ENCODE results near the gene CPLX1.

CPLX1 gene

GRCh38 chr4:832108-832507 is 6.2 kb upstream of the CPLX1 start:
- no peak for DNase-seq

- no peak for DNase-seq
Observed at GRCh38 chr4:831483-831805, 5.5 kb upstream of the CPLX1 start.

DNA sequence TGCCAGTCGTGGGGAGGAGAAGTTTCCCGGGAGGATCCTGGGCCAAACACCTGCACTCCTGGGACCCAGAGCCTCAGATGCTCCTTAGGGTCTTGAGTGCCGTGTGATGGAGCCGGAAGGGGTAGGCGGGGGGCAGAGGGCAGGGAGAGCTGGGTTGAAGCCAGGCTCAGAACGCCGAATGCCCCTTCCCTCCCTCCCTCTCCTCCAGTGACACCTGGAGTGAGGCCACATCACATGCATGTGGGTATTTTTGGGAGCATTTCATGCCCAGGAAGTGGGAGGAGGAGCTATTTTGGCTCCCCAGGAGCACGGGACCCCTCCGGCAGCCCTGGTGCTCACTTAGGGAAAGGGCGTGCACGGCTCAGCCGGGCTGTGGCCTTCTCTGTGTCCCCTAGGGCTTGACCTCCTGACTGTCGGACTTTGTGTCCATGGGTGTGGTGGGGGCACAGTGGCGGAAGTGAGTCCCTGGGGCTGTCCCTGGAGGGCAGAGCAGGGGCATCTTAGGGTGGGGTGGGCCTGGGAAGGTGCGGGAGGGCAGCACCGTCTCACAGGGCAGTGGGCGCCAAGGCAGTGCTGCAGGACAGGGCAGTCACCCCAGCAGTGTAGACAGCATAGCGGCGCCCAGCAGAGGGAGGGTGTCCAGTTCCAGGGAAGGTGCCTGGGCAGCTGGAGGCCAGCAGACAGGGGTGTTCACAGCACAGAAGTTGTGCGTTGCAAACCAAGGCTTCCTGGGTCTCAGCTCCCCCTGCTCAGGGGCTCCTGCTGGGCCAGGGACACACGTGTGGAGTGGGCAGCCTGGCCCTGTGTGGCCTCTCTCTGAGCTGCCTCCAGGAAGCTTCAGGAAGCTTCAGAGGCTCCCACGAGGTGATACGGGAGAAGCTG is 4.9 kb upstream of the CPLX1 start:
- no peak for DNase-seq

DNA sequence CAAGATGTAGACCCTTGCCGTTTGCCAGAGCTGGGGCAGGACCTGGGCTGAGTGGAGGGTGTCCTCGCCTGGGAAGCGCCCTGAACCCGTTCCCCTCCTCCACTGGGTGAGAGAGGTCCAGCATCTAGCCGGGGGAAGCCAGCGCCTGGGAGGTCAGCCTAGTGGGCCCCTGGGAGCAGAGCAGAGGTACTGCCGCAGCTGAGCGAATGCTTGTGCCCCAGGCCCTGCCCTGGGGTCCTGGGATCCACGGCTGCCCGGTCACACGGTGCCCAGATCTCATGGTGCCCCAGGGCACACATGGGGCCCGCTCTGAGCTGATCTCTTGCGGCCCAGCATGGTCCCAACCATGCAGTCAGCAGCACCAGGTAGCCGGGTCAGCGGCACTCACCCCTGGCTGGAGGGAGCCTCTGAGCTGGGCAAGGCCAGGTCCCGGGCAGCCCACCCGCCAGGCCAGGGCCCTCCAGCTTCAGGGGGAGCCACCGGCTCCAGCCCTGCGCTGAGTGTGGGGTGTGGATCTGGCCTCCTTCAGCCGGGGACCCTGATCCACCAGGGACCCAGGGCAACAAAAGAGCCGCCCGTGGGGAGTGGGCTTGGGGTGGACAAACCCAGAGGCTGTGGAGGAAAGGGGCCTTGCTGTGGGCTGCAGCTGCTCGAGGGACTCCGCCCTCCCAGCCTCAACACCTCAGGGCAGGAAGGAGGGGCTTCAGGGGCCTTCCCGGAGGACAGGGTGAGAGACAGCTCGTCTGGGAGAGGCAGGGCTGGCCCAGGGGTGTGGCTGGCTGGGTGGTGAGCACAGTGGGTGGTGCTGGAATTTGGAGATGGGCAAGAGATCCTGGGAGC is 4.1 kb upstream of the CPLX1 start:
- no peak for DNase-seq

DNA sequence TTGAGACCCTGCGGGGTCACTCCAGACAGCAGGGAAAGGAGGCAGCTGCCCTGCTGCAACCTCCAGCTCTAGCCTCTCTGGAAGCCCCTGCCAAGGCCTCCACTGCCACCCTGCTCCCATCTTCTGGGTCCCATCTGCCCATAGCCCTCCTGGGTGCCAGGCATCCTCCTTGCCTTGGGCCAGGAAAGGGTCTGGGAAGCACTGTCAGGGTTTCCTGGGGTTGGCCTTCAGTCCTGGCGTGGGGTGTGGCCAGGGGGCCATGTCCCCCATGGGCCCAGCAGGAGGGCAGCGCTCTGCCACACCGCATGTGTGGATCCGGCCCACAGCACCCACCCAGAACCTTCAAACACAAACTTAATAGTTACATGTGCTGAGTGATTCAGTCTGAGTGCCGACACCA is 3.4 kb upstream of the CPLX1 start:
- no peak for DNase-seq

DNA sequence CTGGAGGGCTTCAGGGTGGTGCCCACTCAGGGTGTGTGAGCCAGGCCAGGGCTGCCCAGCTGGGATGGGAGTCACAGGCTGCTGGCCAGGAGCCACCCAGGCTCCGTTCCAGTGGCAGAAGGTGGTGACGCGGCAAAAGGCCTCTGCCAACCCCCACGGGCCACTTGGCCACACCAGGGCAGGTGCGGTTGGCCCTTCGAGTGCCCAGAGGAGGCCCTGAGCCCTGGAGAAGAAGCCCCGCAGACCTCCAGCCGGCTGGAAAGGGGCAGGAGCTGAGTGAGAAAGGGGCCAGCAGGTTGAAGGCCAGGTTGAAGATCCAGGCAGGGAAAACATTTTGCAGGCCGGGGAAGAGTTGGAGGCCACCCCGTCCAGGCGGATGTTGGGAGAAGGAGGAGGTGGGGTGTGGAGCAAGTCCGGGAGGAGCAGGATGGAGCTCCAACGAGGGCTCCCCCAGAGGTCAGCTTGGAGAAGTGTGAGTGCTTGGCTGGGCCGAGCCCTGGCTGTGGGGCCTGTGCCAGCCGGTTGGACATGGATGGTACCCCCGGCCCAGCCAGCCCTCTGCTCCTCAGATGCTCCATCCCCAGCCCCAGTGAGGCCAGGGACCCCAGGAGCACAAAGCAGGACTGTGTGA is 2.8 kb upstream of the CPLX1 start:
- DNase-seq, result no peak

DNA sequence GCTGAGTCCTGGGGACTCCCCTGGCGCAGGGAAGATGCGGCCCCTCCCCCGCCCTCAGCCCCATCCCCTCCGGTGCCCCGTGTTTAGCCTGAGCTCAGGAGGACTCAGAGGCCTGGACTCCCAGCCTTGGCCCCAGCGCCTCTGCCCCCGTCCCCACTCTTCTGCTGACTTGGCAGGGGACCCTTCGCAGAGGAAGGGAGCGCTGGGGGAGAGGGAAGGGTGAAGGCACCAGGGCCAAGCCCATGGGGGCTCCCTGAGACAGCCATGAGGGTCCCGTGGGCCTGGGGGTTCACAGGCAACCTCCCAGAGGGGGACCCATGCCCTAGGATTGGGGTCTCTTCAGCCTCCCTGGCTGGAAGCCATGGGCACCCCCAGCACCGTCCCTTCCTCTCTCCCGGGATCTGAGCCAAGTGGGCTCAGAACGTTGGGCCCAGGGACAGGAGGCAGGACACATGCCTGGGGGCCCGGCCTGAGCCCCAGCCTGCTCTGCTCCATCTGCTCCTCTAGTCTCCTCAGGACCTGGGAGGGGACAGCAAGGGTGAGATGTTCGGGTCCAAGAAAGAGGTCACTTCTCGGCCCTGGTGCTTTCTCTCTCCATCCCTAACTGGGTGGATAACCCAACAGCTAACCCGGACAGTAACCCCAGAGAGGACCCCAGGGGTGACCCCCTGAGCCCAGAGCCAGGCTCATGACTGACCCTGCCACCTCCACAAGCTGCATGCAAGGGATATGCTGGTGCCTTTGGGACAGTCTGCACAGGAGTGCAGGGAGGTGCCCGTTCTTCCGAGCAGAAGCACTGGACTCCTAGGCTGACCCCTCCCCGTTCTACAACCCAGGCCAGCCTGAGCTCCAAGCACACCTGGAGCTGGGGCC is 1.5 kb upstream of the CPLX1 start:
- DNase-seq, result no peak

GRCh38 chr4:826508-827208 is 729 bp upstream of the CPLX1 start:
- DNase-seq, result no peak

GRCh38 chr4:825063-825970 is 612 bp downstream of the CPLX1 start:
- DNase-seq, result no peak

DNA sequence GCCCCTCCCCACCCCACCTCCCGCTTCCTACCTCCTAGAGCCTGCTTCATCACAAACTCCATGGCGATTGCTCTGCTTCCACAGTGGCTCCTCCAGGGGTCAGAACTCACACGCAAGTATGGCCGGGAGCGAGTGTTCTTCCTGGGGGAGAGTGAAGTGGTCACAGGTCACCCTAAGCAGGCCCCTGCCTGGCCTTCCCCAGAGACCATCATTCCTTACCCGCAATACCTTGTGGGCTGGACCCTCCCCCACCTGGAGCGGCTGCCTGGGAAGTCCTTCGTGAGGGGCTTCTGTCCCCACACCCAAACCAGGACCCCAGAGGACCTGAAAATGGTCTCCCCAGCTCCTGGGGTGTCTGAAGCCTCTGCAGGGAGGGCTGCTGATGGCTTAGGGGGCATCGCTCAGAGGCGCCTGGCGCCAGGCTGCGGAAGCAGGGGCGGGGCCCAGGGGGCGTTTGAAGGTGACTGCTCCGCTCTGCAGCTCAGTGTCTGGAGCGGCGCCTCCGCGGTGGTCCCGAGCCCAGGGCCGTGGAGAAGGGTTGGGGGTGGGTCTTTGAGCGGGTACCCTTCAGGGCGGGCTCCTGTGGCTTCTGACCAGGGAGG is 1.4 kb downstream of the CPLX1 start:
- no peak for DNase-seq

- DNase-seq, result no peak
Observed at GRCh38 chr4:823761-824460, 2.0 kb downstream of the CPLX1 start.

- DNase-seq, result no peak
Observed at GRCh38 chr4:823176-823760, 2.7 kb downstream of the CPLX1 start.

- no peak for DNase-seq
Observed at GRCh38 chr4:822361-823175, 3.4 kb downstream of the CPLX1 start.

GRCh38 chr4:821631-822030 is 4.3 kb downstream of the CPLX1 start:
- DNase-seq, result no peak

- no peak for DNase-seq
Observed at GRCh38 chr4:821181-821591, 4.7 kb downstream of the CPLX1 start.

DNA sequence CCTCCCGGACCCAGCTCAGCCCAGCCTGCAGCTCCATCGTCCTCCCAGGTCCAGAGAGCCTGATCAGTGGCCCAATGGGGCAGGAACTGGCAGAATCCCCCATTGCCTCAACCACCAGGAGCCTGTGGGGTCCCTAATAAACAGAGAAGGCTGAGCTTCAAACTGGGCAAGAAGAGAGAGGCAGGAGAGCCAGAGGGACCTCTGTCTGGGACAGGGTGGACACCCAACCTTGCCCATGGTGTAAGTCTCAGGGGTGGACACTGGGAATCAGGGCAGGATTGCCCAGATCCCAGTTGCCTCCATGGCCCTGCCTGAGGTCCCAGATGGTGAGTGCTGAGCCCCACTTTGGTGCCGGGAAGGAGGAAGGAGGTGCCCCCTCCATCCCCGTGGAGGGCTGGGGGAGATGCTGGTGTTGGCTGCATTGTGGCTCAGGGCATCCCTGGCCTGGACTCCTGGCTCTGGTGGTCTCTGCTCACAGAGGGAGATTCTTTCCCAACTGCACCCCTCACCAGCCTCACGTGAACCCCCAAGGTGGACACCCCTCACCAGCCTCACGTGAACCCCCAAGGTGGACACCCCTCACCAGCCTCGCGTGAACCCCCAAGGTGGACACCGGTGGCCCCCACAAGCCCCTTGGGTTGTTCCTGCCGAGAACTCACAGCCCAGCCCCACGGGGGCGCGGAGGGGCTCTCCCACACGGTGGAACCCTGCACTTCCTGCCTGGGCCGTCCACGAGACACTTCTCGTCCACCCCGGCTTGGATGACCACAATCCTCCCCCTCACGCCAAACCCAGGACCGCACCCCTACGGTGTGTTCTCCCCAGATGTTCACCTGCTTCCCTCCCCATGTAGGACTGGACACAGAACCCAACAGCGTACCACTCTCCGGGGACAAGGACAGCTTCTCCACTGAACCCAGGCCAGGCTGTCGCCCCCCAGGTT is 5.4 kb downstream of the CPLX1 start:
- DNase-seq, result no peak

Data from SIG-M5 (cell line).